NCI-H526 treated with DMSO at 0.1 percent for 48 hours (cell line): ENCODE results near the gene ASMTL.
A peak's percentile ranks its signal among the peaks of the same experiment; 100 is the strongest.
"Not testable (repeated sequence)": the region's sequence is repeated elsewhere in the genome, so short reads cannot be mapped to it uniquely, and the experiment has no call there.

Experiments used
- DNase-seq: peaks from one replicate; lab custom pipeline; 2025; lab: John Stamatoyannopoulos, UW

The ASMTL gene, protein sequence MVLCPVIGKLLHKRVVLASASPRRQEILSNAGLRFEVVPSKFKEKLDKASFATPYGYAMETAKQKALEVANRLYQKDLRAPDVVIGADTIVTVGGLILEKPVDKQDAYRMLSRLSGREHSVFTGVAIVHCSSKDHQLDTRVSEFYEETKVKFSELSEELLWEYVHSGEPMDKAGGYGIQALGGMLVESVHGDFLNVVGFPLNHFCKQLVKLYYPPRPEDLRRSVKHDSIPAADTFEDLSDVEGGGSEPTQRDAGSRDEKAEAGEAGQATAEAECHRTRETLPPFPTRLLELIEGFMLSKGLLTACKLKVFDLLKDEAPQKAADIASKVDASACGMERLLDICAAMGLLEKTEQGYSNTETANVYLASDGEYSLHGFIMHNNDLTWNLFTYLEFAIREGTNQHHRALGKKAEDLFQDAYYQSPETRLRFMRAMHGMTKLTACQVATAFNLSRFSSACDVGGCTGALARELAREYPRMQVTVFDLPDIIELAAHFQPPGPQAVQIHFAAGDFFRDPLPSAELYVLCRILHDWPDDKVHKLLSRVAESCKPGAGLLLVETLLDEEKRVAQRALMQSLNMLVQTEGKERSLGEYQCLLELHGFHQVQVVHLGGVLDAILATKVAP

DNA sequence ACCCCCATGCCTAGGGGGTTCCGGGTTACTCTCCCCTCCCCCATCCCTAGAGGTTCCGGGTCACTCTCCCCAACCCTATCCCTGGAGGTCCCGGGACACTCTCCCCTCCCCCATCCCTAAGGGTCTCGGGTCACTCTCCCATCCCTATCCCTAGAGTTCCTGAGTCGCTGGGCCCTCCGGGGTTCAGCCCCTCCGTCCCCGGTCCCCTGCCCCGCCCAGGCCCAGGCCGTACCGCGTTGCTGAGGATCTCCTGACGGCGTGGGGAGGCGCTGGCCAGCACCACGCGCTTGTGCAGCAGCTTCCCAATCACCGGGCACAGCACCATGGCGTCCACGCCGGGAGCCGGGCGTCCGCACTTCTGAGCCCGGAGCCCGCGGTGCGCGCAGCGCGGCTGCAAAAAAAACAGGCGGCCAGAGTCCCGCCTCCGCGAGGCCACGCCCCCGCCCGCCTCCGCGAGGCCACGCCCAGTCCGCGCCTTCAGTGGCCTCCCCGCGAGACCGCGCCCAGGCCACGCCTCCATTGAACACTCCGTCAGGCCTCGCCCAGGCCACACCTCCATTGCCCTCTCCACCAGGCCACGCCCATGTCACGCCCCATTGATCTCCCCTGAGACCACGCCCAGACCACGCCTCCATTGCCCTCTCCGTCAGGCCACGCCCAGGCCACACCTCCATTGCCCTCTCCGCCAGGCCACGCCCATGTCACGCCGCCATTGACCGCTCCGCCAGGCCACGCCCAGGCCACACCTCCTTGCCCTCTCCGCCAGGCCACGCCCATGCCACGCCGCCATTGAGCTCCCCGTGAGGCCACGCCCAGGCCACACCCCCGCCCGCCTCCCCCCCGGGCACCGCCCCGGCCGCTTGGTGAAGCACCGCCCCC, at the start of gene ASMTL:
TSS of gene ASMTL (minus strand) at position 394 of the 879 bp plus-strand sequence. CDS start at position 325, 69 bp downstream.
- DNase-seq, result no peak

DNA sequence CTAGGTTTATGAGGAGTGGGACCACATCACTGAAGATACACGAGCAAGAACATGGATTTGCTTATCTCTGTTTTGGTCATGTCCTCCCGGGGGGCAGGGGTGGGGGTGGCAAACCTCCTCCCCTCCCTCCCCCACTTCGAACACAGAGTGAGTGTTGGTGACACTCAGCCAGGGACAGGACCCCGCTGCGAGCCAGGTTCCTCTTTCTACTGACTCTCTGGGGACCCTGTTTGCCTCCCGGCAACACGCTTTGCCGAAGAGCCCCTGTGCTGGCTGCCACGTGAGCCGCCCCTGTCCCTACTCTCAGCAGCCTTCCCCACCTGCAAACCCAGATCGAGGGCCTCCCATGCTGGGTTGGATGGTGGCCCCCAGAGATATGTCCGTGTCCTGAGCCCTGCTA, 49.5 kb upstream of the ASMTL start:
- no peak for DNase-seq

DNA sequence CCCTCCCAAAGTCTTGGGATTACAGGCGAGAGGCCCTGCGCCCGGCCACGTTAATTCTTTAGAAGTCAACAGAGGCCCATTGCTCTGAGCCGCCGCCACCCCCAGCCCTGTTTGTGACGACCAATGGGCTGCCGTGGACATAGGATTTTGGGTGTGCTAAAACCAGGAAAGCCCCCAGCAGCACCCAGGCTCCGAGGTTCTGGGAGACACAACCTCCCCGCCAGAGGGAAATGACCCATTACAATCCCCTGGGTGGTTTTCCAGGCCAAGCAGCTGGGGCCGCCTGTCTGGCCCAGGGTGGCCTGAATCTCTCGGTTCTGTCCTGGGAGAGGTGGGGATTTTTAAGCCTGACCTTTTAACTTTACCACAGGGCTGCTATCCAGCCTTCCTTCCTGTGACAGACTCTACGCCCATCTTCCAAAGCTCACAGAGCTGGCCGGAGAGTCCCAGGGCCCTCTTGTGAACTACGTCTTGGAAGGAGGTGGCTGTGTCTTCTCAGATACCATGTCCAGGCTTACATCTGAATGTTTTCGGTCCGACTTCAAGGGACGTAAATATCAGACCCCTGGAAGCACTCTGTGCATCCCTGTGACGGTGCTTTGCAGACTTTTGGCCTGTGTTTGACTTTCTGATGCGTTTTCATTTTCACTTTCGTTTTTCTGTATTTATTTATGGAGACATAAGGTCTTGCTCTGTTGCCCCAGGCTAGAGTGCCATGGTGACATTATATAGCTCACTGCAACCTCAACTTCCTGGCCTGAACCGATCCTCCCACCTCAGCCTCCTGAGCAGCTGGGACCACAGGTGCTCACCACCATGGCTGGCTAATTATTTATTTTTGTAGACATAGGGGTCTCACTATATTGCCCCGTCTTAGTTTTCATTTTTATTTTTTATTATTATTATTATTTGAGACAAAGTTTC, 48.3 kb upstream of the ASMTL start:
- no peak for DNase-seq

DNA sequence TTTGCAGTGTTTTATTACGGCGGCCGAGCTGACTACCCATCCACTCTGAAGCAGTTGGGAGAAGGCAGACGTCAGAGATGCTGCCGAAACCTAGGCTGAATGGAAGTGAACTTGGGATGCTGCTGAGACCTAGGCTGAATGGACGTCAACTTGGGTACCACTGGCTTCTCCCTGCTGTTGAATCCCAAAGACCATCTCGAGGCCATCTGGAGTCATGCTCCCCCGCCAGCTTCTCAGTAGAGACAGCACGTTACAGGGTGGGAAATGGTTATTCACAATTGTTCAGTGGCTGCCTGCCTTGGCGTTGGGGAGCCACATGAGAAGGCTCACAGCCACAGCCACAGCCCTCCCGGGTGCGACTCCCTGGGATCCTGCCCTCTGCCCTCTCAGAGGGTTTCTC, 43.4 kb upstream of the ASMTL start:
- DNase-seq, result no peak

DNA sequence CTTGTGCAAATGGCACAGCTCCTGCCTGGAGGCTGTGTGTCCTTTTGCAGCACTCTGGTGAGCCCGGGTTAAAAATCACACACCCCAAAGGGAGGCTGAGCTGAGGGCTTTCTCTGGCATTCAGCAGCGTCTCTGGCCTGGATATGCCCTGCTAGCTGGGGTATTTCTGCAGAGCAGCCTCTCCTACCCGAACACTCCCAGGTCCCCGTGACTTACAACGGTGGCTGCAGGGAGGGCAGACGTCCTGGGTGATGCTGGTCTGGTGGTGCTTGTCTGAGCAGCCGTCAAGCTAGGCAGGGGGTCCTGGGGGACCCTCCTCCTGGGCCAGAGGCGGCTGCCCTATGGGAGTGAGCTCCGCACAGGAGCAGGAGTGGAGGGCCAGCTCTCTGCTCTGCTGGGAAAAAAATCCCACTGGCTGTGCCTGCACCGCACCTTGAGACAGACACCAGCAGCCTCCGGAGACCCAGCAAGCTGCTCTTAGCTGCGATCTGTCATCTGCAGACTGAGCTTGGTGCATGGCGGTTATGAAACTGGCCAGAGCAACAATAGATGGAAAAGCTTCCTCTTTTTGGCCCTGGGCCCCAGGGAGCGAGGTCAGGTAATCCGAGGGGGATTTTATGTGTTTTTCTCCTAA, 41.3 kb upstream of the ASMTL start:
- peak; percentile 1 for DNase-seq

DNA sequence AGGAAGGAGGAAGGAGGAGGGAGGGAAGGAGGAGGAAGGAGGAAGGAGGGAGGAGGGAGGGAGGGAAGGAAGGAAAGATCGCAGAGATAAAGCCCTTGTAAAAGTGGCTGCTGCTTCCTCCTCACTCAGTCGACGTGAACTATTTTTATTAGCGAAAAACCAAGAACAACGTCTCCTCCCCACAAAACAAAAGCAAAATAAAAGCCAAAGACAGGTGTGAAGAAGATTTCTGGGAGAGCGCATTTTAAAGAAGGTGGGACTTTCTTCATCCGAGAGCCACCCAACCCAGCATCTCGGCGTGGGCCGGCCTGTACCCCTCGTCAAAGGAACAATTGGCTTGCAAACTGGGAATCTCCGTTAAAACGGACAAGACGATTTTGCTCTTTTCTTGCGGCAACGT, 40.7 kb upstream of the ASMTL start:
- DNase-seq, result no peak

DNA sequence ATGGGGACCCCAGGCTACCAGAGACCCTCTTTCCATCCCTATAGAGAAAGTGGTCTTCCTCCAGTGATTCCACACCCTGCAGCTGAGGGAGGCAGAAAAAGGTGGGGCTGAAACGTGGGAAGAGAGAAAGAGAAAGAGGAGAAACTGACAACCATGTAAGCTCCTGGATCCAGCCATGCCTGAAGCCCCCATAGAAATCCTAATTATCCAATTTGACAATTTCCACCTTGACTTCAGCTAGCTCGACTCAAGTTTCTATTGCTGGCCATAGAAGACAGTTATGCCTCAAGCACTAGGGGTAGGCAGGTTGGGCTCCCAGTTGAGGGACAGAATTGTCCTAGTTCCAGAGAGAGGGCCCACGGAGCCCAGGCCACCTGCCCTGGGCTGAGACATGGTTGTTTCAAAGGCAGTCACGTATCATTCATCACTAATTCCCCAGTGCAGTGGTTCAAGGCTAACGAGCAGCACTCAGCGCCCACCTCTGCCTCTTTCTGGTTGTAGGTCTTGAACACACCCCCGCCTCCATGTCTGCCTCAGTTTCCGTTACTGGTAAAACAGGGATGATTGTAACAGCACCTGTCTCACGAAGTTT, 39.8 kb upstream of the ASMTL start:
- no peak for DNase-seq

DNA sequence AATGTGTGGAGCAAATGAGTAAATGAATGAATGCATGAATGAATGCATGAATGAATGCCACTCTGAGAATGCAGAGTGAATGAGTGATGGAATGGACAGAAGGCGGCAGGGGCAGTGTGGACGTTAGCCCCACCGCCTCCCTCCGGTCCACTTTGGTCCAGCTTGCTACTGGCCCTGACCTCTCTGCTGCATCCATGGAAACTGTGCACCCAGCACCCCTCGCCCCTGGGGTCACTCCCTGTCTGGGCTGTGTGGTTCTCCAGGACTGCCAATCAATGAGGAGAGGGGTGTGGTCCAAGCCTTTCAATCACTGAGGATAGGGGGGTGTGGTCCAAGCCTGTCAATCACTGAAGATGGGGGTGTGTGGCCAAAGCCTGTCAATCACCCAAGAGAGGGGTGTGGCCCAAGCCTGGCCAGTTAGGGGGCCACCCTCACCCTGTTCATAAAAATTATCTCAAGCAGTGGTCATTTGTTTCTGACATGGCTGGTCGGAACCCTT, 39.2 kb upstream of the ASMTL start:
- no peak for DNase-seq

DNA sequence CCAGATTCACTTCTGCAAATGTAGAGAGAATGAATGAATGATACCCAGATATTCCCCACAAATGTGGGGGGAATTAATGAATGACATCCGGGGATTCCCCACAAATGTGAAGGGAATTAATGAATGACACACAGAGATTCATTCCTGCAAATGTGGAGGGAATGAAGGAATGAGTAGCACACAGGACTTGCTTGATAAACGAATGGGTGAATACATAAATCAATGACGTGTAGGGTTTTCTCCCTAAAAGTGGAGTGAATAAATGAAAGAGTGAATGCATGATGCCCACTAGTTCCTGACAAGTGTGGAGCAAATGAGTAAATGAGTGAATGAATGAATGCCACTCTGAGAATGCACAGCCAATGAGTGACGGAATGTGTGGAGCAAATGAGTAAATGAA, 38.5 kb upstream of the ASMTL start:
- not testable (repeated sequence) for DNase-seq

DNA sequence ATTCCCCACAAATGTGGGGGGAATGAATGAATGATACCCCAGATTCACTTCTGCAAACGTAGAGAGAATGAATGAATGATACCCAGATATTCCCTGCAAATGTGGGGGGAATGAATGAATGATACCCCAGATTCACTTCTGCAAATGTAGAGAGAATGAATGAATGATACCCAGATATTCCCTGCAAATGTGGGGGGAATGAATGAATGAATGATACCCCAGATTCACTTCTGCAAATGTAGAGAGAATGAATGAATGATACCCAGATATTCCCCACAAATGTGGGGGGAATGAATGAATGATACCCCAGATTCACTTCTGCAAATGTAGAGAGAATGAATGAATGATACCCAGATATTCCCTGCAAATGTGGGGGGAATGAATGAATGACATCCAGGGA, 38.0 kb upstream of the ASMTL start:
- DNase-seq, result not testable (repeated sequence)

DNA sequence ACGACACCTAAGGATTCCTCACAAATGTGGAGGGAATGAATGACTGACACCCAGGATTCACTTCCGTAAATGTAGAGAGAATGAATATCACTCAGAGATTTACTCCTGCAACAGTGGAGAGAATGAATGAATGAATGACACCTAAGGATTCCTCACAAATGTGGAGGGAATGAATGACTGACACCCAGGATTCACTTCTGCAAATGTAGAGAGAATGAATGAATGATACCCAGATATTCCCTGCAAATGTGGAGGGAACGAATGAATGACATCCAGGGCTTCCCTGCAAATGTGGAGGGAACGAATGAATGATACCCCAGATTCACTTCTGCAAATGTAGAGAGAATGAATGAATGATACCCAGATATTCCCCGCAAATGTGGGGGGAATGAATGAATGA, 36.6 kb upstream of the ASMTL start:
- not testable (repeated sequence) for DNase-seq

DNA sequence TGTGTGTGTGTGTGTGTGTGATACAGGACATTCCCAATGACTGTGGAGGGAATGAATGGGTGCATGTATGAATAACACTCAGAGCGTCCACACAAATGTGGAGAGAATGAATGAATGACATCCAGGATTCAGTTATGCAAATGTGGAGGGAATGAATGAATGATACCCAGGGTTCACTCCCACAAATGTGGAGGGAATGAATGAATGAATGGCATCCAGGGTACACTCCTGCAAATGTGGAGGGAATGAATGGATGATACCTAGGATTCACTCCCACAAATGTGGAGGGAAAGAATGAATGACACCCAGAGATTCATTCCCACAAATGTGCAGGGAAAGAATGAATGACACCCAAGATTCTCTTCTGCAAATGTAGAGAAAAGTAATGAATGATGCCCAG, 36.0 kb upstream of the ASMTL start:
- DNase-seq, result no peak

DNA sequence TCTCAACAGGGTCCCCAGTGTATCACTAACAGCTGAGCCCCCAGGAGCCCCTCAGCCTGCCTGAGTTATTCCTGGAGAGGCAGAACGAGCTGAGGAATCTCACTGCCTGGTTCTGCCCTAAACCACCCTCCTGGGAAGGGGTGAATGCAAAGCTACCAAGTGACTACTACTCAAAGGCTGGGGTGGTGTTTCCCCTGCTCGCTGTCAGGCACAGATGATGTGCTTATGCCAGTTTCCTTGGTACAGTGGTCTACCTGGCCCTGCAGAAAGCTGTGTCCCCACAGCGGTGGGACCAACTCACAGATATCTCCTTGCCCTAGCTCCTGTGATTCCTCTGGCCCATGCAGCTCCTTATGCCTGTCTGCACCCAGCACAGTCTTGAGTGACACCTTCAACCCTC, 35.4 kb upstream of the ASMTL start:
- DNase-seq, result no peak

DNA sequence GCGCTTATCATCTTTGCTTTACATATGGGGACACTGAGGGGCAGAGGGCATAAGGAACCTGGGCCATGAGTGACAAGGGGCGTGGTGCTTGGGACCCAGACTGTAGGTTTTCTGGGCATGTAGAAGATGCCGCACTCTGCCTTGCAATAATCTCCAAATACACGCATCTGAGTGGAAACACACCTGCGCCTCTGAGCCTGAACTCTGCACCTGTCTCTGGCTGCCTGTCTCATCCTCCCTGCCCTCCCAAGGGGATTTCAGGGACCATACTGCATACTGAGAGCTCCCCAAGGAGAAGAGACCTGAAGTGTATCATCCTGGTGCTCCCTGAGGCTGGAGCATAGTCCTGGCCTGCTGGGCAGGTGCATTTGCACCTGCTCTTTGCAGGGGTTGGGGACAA, 34.7 kb upstream of the ASMTL start:
- DNase-seq, result no peak

DNA sequence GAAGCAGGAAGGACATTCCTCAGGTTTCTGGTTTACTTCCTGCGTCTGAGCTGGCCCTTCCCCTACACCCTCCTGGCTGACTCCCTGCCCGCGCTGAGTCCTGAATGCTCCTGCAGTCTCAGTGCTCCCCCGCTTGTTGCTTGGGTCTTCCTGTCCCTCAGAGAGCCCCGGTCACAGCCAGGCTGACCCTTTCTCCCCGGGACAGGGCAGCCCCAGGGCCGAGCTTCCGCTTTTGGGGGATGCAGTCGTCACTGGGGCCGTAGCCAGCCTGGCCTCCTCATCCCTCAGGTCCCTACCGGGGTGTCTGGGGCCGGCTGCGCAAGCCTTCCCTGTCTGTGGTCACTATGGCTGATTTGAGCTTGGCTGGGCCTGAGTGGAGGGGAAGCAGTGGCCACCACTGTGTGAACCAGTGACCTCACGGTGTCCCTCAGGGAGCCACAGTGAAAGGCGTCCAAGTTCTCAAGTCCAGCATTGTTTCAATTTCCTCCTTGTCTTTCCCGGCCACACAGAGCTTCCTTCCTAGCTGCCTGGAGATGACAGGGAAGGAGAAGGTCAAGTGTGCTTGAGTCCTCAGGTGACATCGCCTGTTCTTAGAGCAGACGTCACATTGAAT, 34.1 kb upstream of the ASMTL start:
- no peak for DNase-seq

DNA sequence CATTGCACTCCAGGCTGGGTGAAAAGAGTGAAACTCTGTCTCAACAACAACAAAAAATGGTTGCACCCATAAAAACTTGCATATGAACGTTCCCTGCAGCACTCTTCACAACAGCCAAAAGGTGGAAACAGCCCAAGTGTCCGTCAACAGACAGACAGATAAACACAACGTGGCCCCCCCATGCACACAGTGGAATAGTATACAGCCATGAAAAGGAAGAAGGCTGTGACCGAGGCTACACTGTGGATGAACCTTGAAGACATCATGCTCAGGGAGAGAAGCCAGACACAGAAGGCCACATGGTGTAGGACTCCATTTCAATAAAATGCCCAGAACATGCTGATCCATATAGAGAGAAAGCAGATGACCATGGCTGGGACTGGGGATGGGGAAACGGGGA, 33.5 kb upstream of the ASMTL start:
- DNase-seq, result no peak

DNA sequence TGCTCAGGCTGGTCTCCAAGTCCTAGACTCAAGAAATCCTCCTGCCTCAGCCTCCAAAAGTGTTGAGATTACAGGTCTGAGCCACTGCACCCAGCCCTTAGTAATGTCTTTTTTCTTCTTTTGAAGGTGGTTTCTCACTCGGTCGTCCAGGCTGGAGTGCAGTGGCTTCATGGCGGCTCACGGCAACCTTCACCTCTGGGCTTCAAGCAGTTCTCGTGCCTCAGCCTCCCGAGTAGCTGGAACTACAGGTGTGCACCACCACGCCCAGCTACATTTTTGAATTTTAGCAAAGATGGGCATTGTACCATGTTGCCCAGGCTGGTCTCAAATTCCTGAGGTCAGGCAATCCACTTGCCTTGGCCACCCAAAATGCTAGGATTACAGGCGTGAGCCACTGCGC, 32.3 kb upstream of the ASMTL start:
- DNase-seq, result no peak

DNA sequence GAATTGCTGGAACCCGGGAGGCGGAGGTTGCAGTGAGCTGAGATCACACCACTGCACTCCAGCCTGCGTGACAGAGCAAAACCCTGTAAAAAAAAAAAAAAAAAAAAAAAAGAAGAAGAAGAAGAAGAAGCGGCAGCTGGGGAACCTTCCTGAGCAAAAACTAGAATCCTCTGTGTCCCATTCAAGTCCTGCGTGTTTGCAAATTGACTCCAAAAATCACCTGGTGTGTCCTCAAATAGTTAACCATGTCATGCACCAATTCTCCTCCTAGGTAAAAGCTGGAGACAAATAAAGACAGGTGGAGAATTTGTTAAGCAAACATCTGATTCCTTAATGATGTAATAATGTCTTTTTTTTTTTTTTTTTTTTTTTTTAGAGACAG, 31.9 kb upstream of the ASMTL start:
- DNase-seq, result no peak

DNA sequence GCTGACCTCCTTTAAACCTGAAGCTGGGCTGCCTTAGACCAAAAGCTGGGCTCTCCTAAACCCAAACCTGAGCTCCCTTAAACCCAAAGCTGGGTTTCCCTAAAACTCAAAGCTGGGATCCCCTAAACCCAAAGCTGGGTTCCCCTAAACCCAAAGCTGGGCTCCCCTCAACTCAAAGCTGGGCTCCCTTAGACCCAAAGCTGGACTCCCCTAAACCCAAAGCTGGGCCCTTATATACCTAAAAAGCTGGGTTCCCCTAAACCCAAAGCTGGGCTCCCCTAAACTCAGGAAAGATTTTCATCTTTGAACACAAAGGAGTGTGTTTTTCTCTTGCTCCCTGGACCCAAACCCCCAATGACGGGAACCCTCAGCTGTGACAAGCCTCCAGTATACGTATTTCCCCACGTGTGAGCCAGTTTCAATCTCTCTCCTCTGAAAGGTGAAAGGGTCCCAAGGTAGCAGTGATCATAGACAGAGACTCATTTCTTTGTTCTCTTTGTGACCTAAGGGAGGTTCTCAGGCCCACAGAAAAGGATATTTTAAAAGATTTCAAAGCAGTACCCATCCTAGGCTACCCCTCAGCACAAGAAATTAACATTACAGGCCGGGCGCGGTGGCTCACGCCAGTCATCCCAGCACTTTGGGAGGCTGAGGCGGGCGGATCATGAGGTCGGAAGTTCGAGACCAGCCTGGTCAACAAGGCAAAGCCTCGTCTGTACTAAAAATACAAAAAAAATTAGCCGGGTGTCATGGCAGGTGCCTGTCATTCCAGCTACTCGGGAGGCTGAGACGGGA, 31.3 kb upstream of the ASMTL start:
- no peak for DNase-seq
